Activated T-helper 9 cell treated with anti-CD3 and anti-CD28 coated beads, Interleukin-2, amount 50 U/mL, for 16 hours (primary cell): Measurements from ENCODE around the gene AHNAK.
A peak's percentile ranks its signal among the peaks of the same experiment; 100 is the strongest.
"Not testable (repeated sequence)": the region's sequence is repeated elsewhere in the genome, so short reads cannot be mapped to it uniquely, and the experiment has no call there.

ENCODE experiments used
- DNase-seq: peaks from one replicate; pipeline ENCODE4 v3.0.0-alpha.2; 2020; ENCODE audit warnings: low read depth

The AHNAK gene

GRCh38 chr11:62546244-62546928, at the start of gene AHNAK:
Gene AHNAK (minus strand): TSS chr11:62546806. CDS start chr11:62536098, 10,708 bp downstream.
- peak; percentile 62 for DNase-seq

GRCh38 chr11:62595124-62595523, 48.5 kb upstream of the AHNAK start:
- DNase-seq = no peak

- peak; percentile 61 for DNase-seq
Measured at GRCh38 chr11:62593434-62594044, 46.9 kb upstream of the AHNAK start.

- DNase-seq = no peak
Measured at GRCh38 chr11:62592989-62593421, 46.4 kb upstream of the AHNAK start.

- no peak for DNase-seq
Measured at GRCh38 chr11:62592146-62592815, 45.7 kb upstream of the AHNAK start.

GRCh38 chr11:62591448-62592145, 45.0 kb upstream of the AHNAK start, which contains the start of gene TUT1:
Gene TUT1 (minus strand): TSS chr11:62591523. CDS start chr11:62591485, 38 bp downstream.
- DNase-seq = peak; percentile 92

GRCh38 chr11:62588966-62589637, 42.5 kb upstream of the AHNAK start:
- DNase-seq = no peak

- DNase-seq = not testable (repeated sequence)
Measured at GRCh38 chr11:62585356-62585755, 38.8 kb upstream of the AHNAK start.

- DNase-seq = not testable (repeated sequence)
Measured at GRCh38 chr11:62581735-62582134, 35.1 kb upstream of the AHNAK start.

GRCh38 chr11:62580959-62581715, 34.5 kb upstream of the AHNAK start:
- no peak for DNase-seq

- no peak for DNase-seq
Measured at GRCh38 chr11:62579252-62579651, 32.6 kb upstream of the AHNAK start.

- DNase-seq = no peak
Measured at GRCh38 chr11:62578541-62578940, 31.9 kb upstream of the AHNAK start.

GRCh38 chr11:62577046-62577714, 30.6 kb upstream of the AHNAK start:
- DNase-seq = no peak

GRCh38 chr11:62575837-62576236, 29.2 kb upstream of the AHNAK start:
- no peak for DNase-seq

- DNase-seq = no peak
Measured at GRCh38 chr11:62575156-62575555, 28.6 kb upstream of the AHNAK start.

GRCh38 chr11:62574363-62575071, 27.9 kb upstream of the AHNAK start:
- no peak for DNase-seq

GRCh38 chr11:62573592-62574362, 27.2 kb upstream of the AHNAK start, which contains the start of gene EEF1G:
Gene EEF1G (minus strand): TSS chr11:62573891. CDS start chr11:62573842, 49 bp downstream.
- DNase-seq = peak; percentile 96

- no peak for DNase-seq
Measured at GRCh38 chr11:62573006-62573591, 26.5 kb upstream of the AHNAK start.

- no peak for DNase-seq
Measured at GRCh38 chr11:62572431-62572830, 25.8 kb upstream of the AHNAK start.
